Ishikawa (cell line): ENCODE data around the gene MYH13.

Experiments used
- CEBPB ChIP-seq: IDR thresholded peaks from 2 replicates; pipeline ENCODE4 v1.6.1; 2012
- CREB1 ChIP-seq: IDR thresholded peaks from 2 replicates; pipeline ENCODE4 v1.6.1; 2012; ENCODE audit warnings: low read depth
- EGR1 ChIP-seq: IDR thresholded peaks from 2 replicates; pipeline ENCODE4 v1.6.1; 2012
- EP300 ChIP-seq: IDR thresholded peaks from 2 replicates; pipeline ENCODE4 v1.6.1; 2012; ENCODE audit warnings: borderline replicate concordance
- FOXM1 ChIP-seq: IDR thresholded peaks from 2 replicates; pipeline ENCODE4 v1.6.1; 2012; ENCODE audit warnings: low read depth, borderline replicate concordance
- NFIC ChIP-seq: IDR thresholded peaks from 2 replicates; pipeline ENCODE4 v1.6.1; 2012
- RAD21 ChIP-seq: IDR thresholded peaks from 2 replicates; pipeline ENCODE4 v1.6.1; 2012; ENCODE audit warnings: low read depth
- TAF1 ChIP-seq: IDR thresholded peaks from 2 replicates; pipeline ENCODE4 v1.6.1; 2012; ENCODE audit warnings: low read depth, mild to moderate bottlenecking
- TCF12 ChIP-seq: IDR thresholded peaks from 2 replicates; pipeline ENCODE4 v1.6.1; 2012; ENCODE audit warnings: low read depth
- TEAD4 ChIP-seq: IDR thresholded peaks from 2 replicates; pipeline ENCODE4 v1.6.1; 2012
- YY1 ChIP-seq: IDR thresholded peaks from 2 replicates; pipeline ENCODE4 v1.6.1; 2012; ENCODE audit warnings: low read depth
- ZBTB7A ChIP-seq: IDR thresholded peaks from 2 replicates; pipeline ENCODE4 v1.6.1; 2012; ENCODE audit warnings: low read depth
- TF ChIP-seq, protein P1 (sequence below): IDR thresholded peaks from 2 replicates; pipeline ENCODE4 v1.6.1; 2012
- TF ChIP-seq, protein P2 (sequence below): IDR thresholded peaks from 2 replicates; pipeline ENCODE4 v1.6.1; 2012
- TF ChIP-seq, protein P3 (sequence below): IDR thresholded peaks from 2 replicates; pipeline ENCODE4 v1.6.1; 2012; ENCODE audit warnings: low read depth, mild to moderate bottlenecking

Gene MYH13

DNA sequence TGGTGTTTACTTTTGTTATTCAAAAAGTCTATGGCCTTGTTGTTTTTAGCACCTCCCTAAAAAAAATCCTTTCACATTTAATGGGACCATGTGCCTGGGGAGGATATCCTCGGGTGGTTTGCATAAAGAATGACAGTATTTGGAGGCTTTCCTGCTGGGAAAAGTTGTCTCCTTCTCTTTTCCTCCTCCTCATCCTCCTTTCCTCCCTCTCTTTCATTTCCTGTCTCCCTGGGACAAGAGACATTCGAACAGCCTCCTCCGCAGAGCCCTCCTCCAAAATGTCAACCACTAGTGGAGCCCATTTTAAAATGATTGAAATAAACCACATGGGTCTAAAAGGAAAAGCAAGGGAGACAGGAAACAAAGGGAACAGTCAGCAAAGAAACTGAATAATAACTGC, 67.4 kb downstream of the MYH13 start:
- TF ChIP-seq NFIC = no peak
- no peak for TF ChIP-seq CREB1
- TF ChIP-seq, protein P1, sequence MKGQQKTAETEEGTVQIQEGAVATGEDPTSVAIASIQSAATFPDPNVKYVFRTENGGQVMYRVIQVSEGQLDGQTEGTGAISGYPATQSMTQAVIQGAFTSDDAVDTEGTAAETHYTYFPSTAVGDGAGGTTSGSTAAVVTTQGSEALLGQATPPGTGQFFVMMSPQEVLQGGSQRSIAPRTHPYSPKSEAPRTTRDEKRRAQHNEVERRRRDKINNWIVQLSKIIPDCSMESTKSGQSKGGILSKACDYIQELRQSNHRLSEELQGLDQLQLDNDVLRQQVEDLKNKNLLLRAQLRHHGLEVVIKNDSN = no peak
- TF ChIP-seq CEBPB = no peak
- TF ChIP-seq RAD21 = no peak
- TF ChIP-seq TCF12 = no peak
- no peak for TF ChIP-seq TEAD4
- TF ChIP-seq EP300 = no peak

DNA sequence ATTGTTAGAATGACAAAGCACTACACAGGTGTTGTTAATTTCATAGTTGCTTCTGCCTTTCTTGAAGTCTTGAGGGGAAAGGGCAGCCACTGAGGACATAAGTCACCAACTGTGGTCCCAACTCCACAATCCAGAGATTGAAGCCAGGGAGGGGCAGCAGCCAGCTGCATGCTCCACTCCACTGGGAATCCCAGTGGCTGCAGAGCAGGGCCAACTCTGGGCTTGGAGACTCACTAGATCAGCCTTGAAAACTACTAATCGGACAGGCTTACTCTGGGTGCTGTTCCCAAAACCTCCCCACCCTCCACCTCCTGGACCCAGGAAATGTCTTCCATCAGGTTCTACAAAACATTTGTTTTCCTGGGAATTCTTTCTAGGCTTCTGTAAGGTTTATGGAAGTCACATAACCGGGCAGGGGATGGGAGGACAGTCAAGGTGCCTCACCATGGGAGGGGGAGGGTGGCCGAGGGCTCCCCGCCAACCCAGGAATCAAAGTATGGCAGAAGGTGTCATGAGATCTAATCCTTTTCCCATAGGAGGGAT, 68.0 kb downstream of the MYH13 start:
- TF ChIP-seq RAD21 (no peak), EGR1 (no peak), ZBTB7A (no peak), EP300 (no peak), NFIC (no peak), YY1 (no peak), CREB1 (no peak)
- TF ChIP-seq, protein P1 = no peak

DNA sequence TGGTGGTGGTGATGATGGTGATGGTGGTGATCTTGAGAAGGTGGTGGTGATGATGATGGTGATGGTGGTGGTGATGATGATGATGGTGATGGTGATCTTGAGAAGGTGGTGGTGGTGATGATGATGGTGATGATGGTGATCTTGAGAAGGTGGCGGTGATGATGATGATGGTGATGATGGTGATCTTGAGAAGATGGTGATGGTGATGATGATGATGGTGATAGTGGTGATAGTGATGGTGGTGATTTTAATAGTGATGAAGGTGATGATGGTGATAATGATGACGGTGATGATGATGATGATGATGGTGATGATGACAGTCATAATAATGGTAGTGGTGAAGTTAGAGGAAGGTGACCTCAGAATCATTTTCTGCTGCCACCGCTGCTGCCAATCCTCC, 75.1 kb downstream of the MYH13 start:
- no peak for TF ChIP-seq TAF1
- TF ChIP-seq, protein P1 = no peak
- no peak for TF ChIP-seq FOXM1
- no peak for TF ChIP-seq CEBPB
- TF ChIP-seq TEAD4 = no peak
- TF ChIP-seq TCF12 = no peak

DNA sequence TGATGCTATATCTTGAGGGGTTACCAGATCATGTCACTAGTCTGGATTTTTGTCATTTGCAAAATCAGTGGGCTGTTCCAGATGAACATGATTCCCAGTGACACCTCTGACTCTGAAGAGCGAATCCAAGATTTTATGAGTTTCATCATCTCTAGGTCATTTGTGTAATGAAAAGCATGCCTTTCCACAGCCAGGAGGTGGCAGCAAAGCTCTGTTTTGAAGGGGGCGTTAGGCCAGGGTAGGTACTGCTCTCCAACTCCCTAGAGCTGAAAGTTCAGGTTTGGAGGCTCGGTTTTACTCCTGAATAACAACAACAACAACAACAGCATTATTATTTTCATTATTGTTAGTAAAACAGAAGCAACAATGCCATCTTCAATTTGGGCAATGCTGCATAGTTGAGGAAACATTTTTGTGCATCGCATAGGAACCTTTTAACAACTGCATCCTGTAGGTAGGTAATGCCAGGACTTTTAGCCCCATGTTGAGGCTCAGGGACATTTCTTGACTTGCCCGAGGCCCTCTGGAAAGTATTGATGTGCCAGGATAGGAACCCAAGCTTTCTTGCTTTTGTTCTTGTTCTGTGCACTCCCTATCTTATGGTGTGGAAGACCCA, 77.0 kb downstream of the MYH13 start:
- TF ChIP-seq RAD21 = peak; percentile 54
- TF ChIP-seq NFIC = no peak

DNA sequence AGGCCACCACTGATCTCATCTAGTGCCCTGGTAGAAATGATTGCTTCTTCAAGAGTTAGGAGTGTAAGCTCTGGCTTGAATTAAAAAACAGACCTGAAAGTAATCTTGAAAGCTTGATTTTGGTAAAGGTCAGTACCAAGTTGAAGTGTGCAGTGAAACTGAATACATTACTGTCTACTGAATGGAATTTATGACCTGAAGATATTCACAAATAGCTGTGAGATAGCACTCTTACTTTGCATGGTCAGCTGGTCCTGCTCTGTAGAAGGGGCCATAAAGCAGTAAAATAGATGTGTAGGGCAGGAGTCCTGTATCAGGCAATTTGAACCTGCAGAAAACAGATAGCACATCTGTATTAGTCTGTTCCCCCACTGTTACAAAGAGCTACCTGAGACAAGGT, 78.6 kb downstream of the MYH13 start:
- no peak for TF ChIP-seq EP300
- TF ChIP-seq, protein P2, sequence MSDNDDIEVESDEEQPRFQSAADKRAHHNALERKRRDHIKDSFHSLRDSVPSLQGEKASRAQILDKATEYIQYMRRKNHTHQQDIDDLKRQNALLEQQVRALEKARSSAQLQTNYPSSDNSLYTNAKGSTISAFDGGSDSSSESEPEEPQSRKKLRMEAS = no peak

DNA sequence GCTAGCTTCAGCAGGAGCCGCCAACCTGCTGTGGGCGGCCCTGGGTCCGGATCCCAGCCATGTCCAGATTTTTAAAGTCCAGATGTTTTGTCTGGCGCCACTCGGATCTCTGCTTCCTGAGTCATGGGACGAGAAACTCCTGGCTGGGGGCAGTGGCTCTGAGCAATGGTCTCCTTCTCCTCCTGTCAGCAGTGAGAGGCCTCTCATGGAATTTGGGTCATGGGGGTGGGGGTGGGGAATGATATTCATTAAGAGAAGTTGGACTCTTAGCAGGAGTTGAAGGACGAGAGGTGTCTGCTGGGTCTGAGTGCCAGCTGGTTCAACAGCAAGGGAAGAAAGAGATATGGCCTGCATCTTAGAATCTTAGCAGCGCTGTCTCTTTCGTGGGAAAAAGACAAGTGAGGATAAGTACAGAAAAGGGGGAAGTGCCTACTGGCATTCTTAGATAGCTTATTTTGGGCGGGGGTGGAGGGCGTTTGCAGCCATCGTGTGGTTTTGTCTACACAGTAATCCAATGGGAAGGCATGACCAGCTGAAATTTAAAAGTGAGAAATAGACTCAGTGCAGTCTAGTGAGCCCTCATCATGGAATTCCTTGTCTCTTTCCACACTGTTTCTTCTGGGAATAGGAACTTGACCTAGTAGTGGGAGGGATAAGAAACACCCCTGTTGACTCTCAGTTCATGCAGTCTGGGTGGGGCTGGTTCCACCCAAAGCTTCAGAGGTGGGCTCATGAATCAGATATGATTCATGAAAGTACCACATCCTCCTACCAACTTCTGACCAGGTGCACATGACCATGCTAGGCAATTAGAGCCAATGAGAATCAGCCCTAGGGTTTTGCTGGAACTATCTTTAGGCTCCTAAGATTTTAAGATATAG, 80.5 kb downstream of the MYH13 start:
- TF ChIP-seq, protein P2 = no peak
- TF ChIP-seq ZBTB7A (no peak), NFIC (no peak), RAD21 (no peak), CREB1 (no peak), EGR1 (no peak), EP300 (no peak), TAF1 (no peak), YY1 (no peak), CEBPB (no peak), TCF12 (no peak), TEAD4 (no peak), FOXM1 (no peak)
- TF ChIP-seq, protein P1 = no peak
- TF ChIP-seq, protein P3, sequence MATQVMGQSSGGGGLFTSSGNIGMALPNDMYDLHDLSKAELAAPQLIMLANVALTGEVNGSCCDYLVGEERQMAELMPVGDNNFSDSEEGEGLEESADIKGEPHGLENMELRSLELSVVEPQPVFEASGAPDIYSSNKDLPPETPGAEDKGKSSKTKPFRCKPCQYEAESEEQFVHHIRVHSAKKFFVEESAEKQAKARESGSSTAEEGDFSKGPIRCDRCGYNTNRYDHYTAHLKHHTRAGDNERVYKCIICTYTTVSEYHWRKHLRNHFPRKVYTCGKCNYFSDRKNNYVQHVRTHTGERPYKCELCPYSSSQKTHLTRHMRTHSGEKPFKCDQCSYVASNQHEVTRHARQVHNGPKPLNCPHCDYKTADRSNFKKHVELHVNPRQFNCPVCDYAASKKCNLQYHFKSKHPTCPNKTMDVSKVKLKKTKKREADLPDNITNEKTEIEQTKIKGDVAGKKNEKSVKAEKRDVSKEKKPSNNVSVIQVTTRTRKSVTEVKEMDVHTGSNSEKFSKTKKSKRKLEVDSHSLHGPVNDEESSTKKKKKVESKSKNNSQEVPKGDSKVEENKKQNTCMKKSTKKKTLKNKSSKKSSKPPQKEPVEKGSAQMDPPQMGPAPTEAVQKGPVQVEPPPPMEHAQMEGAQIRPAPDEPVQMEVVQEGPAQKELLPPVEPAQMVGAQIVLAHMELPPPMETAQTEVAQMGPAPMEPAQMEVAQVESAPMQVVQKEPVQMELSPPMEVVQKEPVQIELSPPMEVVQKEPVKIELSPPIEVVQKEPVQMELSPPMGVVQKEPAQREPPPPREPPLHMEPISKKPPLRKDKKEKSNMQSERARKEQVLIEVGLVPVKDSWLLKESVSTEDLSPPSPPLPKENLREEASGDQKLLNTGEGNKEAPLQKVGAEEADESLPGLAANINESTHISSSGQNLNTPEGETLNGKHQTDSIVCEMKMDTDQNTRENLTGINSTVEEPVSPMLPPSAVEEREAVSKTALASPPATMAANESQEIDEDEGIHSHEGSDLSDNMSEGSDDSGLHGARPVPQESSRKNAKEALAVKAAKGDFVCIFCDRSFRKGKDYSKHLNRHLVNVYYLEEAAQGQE = no peak

DNA sequence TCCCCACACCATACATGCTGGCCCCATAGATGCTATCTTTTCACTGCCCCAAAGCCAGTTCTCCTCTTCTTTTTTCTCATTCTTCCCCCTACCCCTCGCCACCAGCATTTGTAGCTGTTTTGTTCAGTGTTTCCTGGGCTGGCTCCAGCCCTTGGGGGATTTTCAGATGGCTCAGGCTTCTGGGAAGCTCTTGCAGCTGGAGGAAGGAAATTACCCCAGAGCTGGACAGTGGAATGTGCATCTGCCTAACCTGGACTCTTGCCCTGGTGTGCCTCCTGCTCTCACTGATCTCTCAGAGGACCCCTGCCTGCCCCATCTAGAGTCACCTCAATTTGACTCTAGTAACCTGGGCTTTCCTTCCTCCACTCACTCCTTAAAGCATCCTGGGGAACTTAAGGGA, 82.8 kb downstream of the MYH13 start:
- TF ChIP-seq CREB1 (no peak), YY1 (no peak), NFIC (no peak), CEBPB (no peak), FOXM1 (no peak), RAD21 (no peak), TCF12 (no peak), EGR1 (no peak)
- TF ChIP-seq, protein P1 = no peak
- TF ChIP-seq, protein P2 = no peak
